ENCODE measurements around the gene CYB5R4. TPM values are rescaled to one million over a fixed set of nuclear protein-coding genes. Genes with fewer than 3 reads are reported as not detected.

The CYB5R4 gene
- total RNA-seq, 1 experiment from 2014 or later, result 23.8 TPM

- POLR2A ChIA-PET (ENCODE audit: low non-redundant PET), result no interaction called here
- Histone ChIP-seq H3K27me3 (replicated peaks; ENCODE audit: insufficient read depth, low read depth, low read length, poor library complexity) (peaks cover 24% of the 10 kb centered on the region), H3K4me3 (ENCODE audit: low read depth, low read length, poor library complexity, severe bottlenecking) (peak overlapping the region; percentile 55), H3K4me1 (ENCODE audit: insufficient read depth, low read length, poor library complexity, severe bottlenecking) (peaks cover 14% of the 10 kb centered on the region), H3K9me3 (ENCODE audit: low read depth, low read length, poor library complexity, severe bottlenecking) (no peaks in the 10 kb centered on the region), H3K27ac (ENCODE audit: low read depth, low read length, poor library complexity, severe bottlenecking) (no peak overlapping the region), H3K36me3 (ENCODE audit: insufficient read depth, low read length, poor library complexity, severe bottlenecking) (no peaks in the 10 kb centered on the region)
- no peak for DNase-seq (ENCODE audit: low spot score)
- intact Hi-C loops (cut with micrococcal nuclease; ENCODE audit: unreplicated experiment), result loop anchor here (10.0 kb wide), 1 partner anchor 239 kb away; no protein-coding TSS in a partner anchor
- TF ChIP-seq CTCF (conservative IDR thresholded peaks at IDR 0.05; ENCODE audit: low read depth, low read length) (no peak), EZH2 (IDR thresholded peaks at IDR 0.05; ENCODE audit: borderline replicate concordance, low read depth, low read length, poor library complexity, severe bottlenecking) (no peak)
- CTCF ChIA-PET, result no interaction called here
- no TSS peak for BruUV-seq (replicated peaks)
These were observed 5.4 kb upstream of the CYB5R4 start for GRCh38 chr6:83854001-83854501.

DNA sequence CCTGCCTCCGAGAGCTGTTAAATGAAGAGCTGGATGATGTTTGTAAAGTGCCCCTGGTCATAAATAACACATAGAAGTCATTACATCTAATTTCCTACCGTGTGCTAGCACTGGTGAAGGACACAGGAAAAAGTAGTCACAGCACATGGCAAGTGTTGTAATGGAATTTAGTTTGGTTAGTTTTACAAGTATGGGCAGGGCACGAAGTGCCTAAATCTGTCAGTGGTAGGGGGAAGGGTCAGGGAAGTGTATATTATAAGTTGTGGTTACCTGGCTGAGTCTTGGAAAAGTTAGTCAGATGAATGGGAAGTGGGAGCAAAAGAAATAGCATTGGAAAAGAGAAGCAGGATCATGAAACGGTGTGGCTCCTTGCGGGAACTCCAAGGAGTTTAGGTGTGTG lies 4.7 kb upstream of the CYB5R4 start:
- Histone ChIP-seq H3K4me1 (ENCODE audit: insufficient read depth, low read length, poor library complexity, severe bottlenecking) (peaks cover 15% of the 10 kb centered on the region), H3K4me3 (ENCODE audit: low read depth, low read length, poor library complexity, severe bottlenecking) (no peak overlapping the region), H3K27ac (ENCODE audit: low read depth, low read length, poor library complexity, severe bottlenecking) (no peak overlapping the region), H3K27me3 (replicated peaks; ENCODE audit: insufficient read depth, low read depth, low read length, poor library complexity) (peaks cover 24% of the 10 kb centered on the region), H3K36me3 (ENCODE audit: insufficient read depth, low read length, poor library complexity, severe bottlenecking) (no peaks in the 10 kb centered on the region), H3K9me3 (ENCODE audit: low read depth, low read length, poor library complexity, severe bottlenecking) (no peaks in the 10 kb centered on the region)
- TF ChIP-seq CTCF (conservative IDR thresholded peaks at IDR 0.05; ENCODE audit: low read depth, low read length) (no peak), EZH2 (IDR thresholded peaks at IDR 0.05; ENCODE audit: borderline replicate concordance, low read depth, low read length, poor library complexity, severe bottlenecking) (no peak)
- intact Hi-C loops (cut with micrococcal nuclease; ENCODE audit: unreplicated experiment), result loop anchor here (10.0 kb wide), 1 partner anchor 240 kb away; no protein-coding TSS in a partner anchor
- ChIA-PET CTCF (no interaction called here), POLR2A (ENCODE audit: low non-redundant PET) (no interaction called here)
- no peak for DNase-seq (ENCODE audit: low spot score)
- no TSS peak for BruUV-seq (replicated peaks)

GRCh38 chr6:83860359-83860755 lies 868 bp downstream of the CYB5R4 start:
- no peaks in the 10 kb centered on the region for H3K9me3 ChIP-seq (ENCODE audit: low read depth, low read length, poor library complexity, severe bottlenecking)
- H3K27ac ChIP-seq (ENCODE audit: low read depth, low read length, poor library complexity, severe bottlenecking), result no peak overlapping the region
- H3K36me3 ChIP-seq (ENCODE audit: insufficient read depth, low read length, poor library complexity, severe bottlenecking), result peaks cover 4% of the 10 kb centered on the region
- TF ChIP-seq EZH2 (IDR thresholded peaks at IDR 0.05; ENCODE audit: borderline replicate concordance, low read depth, low read length, poor library complexity, severe bottlenecking) (no peak), CTCF (conservative IDR thresholded peaks at IDR 0.05; ENCODE audit: low read depth, low read length) (no peak)
- peak overlapping the region; percentile 80 for H3K4me3 ChIP-seq (ENCODE audit: low read depth, low read length, poor library complexity, severe bottlenecking)
- H3K27me3 ChIP-seq (replicated peaks; ENCODE audit: insufficient read depth, low read depth, low read length, poor library complexity), result peaks cover 3% of the 10 kb centered on the region
- POLR2A ChIA-PET (ENCODE audit: low non-redundant PET), result no interaction called here
- intact Hi-C loops (cut with micrococcal nuclease; ENCODE audit: unreplicated experiment), result loop anchor here (10.0 kb wide), 1 partner anchor 914 kb away; no protein-coding TSS in a partner anchor
- H3K4me1 ChIP-seq (ENCODE audit: insufficient read depth, low read length, poor library complexity, severe bottlenecking), result peaks cover 12% of the 10 kb centered on the region
- no peak for DNase-seq (ENCODE audit: low spot score)
- no TSS peak for BruUV-seq (replicated peaks)
- CTCF ChIA-PET, result no interaction called here
